SK-N-SH (cell line): ENCODE measurements around the gene ISM1. TPM values are rescaled to one million over a fixed set of nuclear protein-coding genes. Genes with fewer than 3 reads are reported as not detected.

Experiments
- CTCF ChIA-PET: fragments of 300-600, 350-600 bp; formaldehyde crosslinking; extraction: SDS; loops from one replicate; lab custom pipeline; 2021; lab: Yijun Ruan, JAX
- POLR2A ChIA-PET: fragments of 350-600 bp; sonication (Branson Sonifier 250); formaldehyde crosslinking; extraction: SDS; loops from one replicate; lab custom pipeline; 2020; ENCODE audit warnings: antibody characterized with exemption, inconsistent platforms; lab: Yijun Ruan, JAX
- DNase-seq: peaks from one replicate; pipeline ENCODE4 v3.0.0; 2012
- H2AFZ ChIP-seq: fragments of 200-600 bp; sonication (generic); 2 replicates; pipeline ENCODE4 v1.8.1; 2016; ENCODE audit warnings: antibody characterized with exemption, mild to moderate bottlenecking, low read depth
- H3F3A ChIP-seq: fragments of 200-600 bp; sonication (generic); replicated peaks from 2 replicates; pipeline ENCODE3; 2016; ENCODE audit warnings: antibody characterized with exemption, mild to moderate bottlenecking; ENCODE audit not compliant: insufficient read depth
- H3K27ac ChIP-seq, 2 experiments: fragments of 200-500 bp in 1 of 2; fragments of 200-600 bp in 1 of 2; sonication (Bioruptor generic) in 1 of 2; sonication (generic), shearing (Covaris generic) in 1 of 2; 2 replicates each; pipeline versions ENCODE4 v1.5.1 to v1.6.1; 2014 to 2016; ENCODE audit warnings: low read depth in 2 of 2, inconsistent platforms in 1 of 2, low read length in 1 of 2, mild to moderate bottlenecking in 1 of 2, mixed read lengths in 1 of 2
- H3K27me3 ChIP-seq: fragments of 200-600 bp; sonication (generic), shearing (Covaris generic); 2 replicates; pipeline ENCODE4 v1.6.1; 2016; ENCODE audit warnings: mixed run types; ENCODE audit not compliant: insufficient read depth
- H3K36me3 ChIP-seq, 2 experiments: fragments of 200-500 bp in 1 of 2; fragments of 200-600 bp in 1 of 2; sonication (Bioruptor generic) in 1 of 2; sonication (generic) in 1 of 2; replicated peaks in 1 of 2; 2 replicates each; pipeline versions ENCODE3 to v1.5.1; 2014 to 2016; ENCODE audit warnings: low read length in 1 of 2, mild to moderate bottlenecking in 1 of 2; ENCODE audit not compliant: insufficient read depth in 2 of 2, control insufficient read depth in 1 of 2
- H3K4me1 ChIP-seq, 2 experiments: fragments of 200-500 bp in 1 of 2; fragments of 200-600 bp in 1 of 2; sonication (Bioruptor generic) in 1 of 2; sonication (generic), shearing (Covaris generic) in 1 of 2; 2 replicates each; pipeline versions ENCODE4 v1.5.1 to v1.6.1; 2014 to 2016; ENCODE audit warnings: low read depth in 1 of 2, low read length in 1 of 2, mixed run types in 1 of 2; ENCODE audit not compliant: insufficient read depth in 2 of 2, control insufficient read depth in 1 of 2
- H3K4me2 ChIP-seq: fragments of 200-600 bp; sonication (generic), shearing (Covaris generic); 2 replicates; pipeline ENCODE4 v1.6.1; 2017; ENCODE audit warnings: mixed run types
- H3K4me3 ChIP-seq, 2 experiments: fragments of 200-500 bp in 1 of 2; fragments of 200-600 bp in 1 of 2; sonication (Bioruptor generic) in 1 of 2; sonication (generic), shearing (Covaris generic) in 1 of 2; 2 replicates each; pipeline versions ENCODE4 v1.5.1 to v1.8.1; 2014 to 2016; ENCODE audit warnings: low read depth in 2 of 2, inconsistent platforms in 1 of 2, low read length in 1 of 2, mild to moderate bottlenecking in 1 of 2, mixed read lengths in 1 of 2, moderate library complexity in 1 of 2
- H3K79me2 ChIP-seq: fragments of 200-600 bp; sonication (generic); 2 replicates; pipeline ENCODE4 v1.8.1; 2017; ENCODE audit warnings: mild to moderate bottlenecking; ENCODE audit not compliant: insufficient read depth
- H3K9ac ChIP-seq: fragments of 200-600 bp; sonication (generic); 2 replicates; pipeline ENCODE4 v1.6.1; 2017; ENCODE audit warnings: mixed run types
- H3K9me2 ChIP-seq: fragments of 200-600 bp; sonication (generic); 2 replicates; pipeline ENCODE4 v1.6.1; 2017; ENCODE audit warnings: mixed run types
- H3K9me3 ChIP-seq: fragments of 200-600 bp; sonication (generic); 2 replicates; pipeline ENCODE4 v1.6.1; 2017; ENCODE audit warnings: mixed run types, mild to moderate bottlenecking, moderate library complexity
- H4K20me1 ChIP-seq: fragments of 200-600 bp; sonication (generic); 2 replicates; pipeline ENCODE4 v1.6.1; 2017; ENCODE audit warnings: mild to moderate bottlenecking, mixed run types; ENCODE audit not compliant: insufficient read depth
- ELF1 ChIP-seq: IDR thresholded peaks from 2 replicates; pipeline ENCODE4 v1.4.0; 2012
- EP300 ChIP-seq, 2 experiments: IDR thresholded peaks; 2 replicates each; pipeline versions ENCODE4 v1.4.0 to v1.6.1; 2012; ENCODE audit warnings: borderline replicate concordance in 1 of 2, low read depth in 1 of 2, low read length in 1 of 2
- FOXM1 ChIP-seq: IDR thresholded peaks from 2 replicates; pipeline ENCODE4 v1.4.0; 2012; ENCODE audit warnings: low read depth, mild to moderate bottlenecking
- GABPA ChIP-seq: IDR thresholded peaks from 2 replicates; pipeline ENCODE4 v1.4.0; 2012; ENCODE audit warnings: low read depth, mild to moderate bottlenecking
- GATA2 ChIP-seq: sonication (generic); formaldehyde crosslinking; IDR thresholded peaks from 2 replicates; pipeline ENCODE4 v1.5.0; 2020; ENCODE audit warnings: mild to moderate bottlenecking, missing genetic modification reagents
- JUND ChIP-seq: IDR thresholded peaks from 2 replicates; pipeline ENCODE4 v1.4.0; 2012
- MAX ChIP-seq: IDR thresholded peaks from 2 replicates; pipeline ENCODE4 v1.4.0; 2012; ENCODE audit warnings: low read depth
- MXI1 ChIP-seq: IDR thresholded peaks from 2 replicates; pipeline ENCODE4 v1.6.1; 2012; ENCODE audit warnings: mild to moderate bottlenecking, low read depth, low read length, improper control_type of control experiment
- RAD21 ChIP-seq: IDR thresholded peaks from 2 replicates; pipeline ENCODE4 v1.6.1; 2012; ENCODE audit warnings: mild to moderate bottlenecking, low read length
- RFX5 ChIP-seq: IDR thresholded peaks from 2 replicates; pipeline ENCODE4 v1.6.1; 2012; ENCODE audit warnings: mild to moderate bottlenecking, improper control_type of control experiment, low read length
- SIN3A ChIP-seq: IDR thresholded peaks from 2 replicates; pipeline ENCODE4 v1.6.1; 2012; ENCODE audit warnings: low read depth, mild to moderate bottlenecking, low read length, moderate library complexity, borderline replicate concordance
- TAF1 ChIP-seq: IDR thresholded peaks from 2 replicates; pipeline ENCODE4 v1.6.1; 2012; ENCODE audit warnings: low read depth, mild to moderate bottlenecking, low read length, moderate library complexity, borderline replicate concordance
- TEAD4 ChIP-seq: IDR thresholded peaks from 2 replicates; pipeline ENCODE4 v1.4.0; 2012; ENCODE audit warnings: mild to moderate bottlenecking, borderline replicate concordance; ENCODE audit not compliant: insufficient read depth
- WGBS: methylation state at CpG from one replicate; pipeline ENCODE4 v1.1.6; 2017; ENCODE audit warnings: low lambda C conversion rate; 5-methylcytosine and 5-hydroxymethylcytosine counted together
- polyA plus RNA-seq, 3 experiments: library from polyadenylated mRNA; depleted of rRNA; stranded (reverse); fragments of >200 nt; gene quantifications; 2 replicates each; pipeline ENCODE4 v1.2.3, GENCODE V29; 2012
- TF ChIP-seq, protein P1 (sequence below): IDR thresholded peaks from 2 replicates; pipeline ENCODE4 v1.6.1; 2012; ENCODE audit warnings: mild to moderate bottlenecking, low read depth, low read length, moderate library complexity

ISM1 gene
- polyA plus RNA-seq, 1 of the 3 experiments (the other 2 are of a cell fraction) = not detected

DNA sequence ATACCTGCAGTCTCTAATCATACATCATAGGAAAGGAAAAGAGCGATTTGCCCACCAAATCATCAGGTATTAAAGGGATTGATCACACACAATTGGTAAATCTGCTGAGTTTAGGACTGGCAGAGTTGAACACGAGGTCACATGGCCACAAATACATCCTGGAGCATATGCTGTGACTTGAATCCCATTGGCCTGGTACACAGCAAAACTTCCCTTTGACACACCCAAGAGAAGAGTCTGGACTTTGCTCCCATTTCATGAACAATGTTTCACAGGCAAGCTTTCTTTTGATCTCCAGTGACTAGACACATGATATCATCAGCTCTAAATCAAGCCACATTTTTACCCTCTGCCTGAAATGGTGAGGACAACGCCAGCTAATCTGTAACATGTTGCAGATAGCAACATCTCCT, 117.9 kb downstream of the ISM1 start:
- Histone ChIP-seq H3K9me2 (no peaks in the 10 kb centered on the region), H4K20me1 (no peaks in the 10 kb centered on the region), H3K9ac (no peak overlapping the region), H3K9me3 (no peaks in the 10 kb centered on the region), H3K79me2 (no peaks in the 10 kb centered on the region), H3F3A (no peaks in the 10 kb centered on the region), H3K27ac (no peak overlapping the region), H2AFZ (no peak overlapping the region), H3K4me1 (no peaks in the 10 kb centered on the region), H3K4me2 (no peak overlapping the region), H3K36me3 (no peaks in the 10 kb centered on the region), H3K4me3 (no peak overlapping the region), H3K27me3 (no peaks in the 10 kb centered on the region)
- CTCF ChIA-PET = interaction anchor here (2.6 kb wide), 1 partner anchor 207 kb away, joined by 8 read pairs; no protein-coding TSS in a partner anchor
- DNase-seq = no peak
- no peak for TF ChIP-seq EP300 (IDR thresholded peaks at IDR 0.05; ENCODE audit: borderline replicate concordance in 1 of 2, low read depth in 1 of 2, low read length in 1 of 2)
- TF ChIP-seq, protein P1, sequence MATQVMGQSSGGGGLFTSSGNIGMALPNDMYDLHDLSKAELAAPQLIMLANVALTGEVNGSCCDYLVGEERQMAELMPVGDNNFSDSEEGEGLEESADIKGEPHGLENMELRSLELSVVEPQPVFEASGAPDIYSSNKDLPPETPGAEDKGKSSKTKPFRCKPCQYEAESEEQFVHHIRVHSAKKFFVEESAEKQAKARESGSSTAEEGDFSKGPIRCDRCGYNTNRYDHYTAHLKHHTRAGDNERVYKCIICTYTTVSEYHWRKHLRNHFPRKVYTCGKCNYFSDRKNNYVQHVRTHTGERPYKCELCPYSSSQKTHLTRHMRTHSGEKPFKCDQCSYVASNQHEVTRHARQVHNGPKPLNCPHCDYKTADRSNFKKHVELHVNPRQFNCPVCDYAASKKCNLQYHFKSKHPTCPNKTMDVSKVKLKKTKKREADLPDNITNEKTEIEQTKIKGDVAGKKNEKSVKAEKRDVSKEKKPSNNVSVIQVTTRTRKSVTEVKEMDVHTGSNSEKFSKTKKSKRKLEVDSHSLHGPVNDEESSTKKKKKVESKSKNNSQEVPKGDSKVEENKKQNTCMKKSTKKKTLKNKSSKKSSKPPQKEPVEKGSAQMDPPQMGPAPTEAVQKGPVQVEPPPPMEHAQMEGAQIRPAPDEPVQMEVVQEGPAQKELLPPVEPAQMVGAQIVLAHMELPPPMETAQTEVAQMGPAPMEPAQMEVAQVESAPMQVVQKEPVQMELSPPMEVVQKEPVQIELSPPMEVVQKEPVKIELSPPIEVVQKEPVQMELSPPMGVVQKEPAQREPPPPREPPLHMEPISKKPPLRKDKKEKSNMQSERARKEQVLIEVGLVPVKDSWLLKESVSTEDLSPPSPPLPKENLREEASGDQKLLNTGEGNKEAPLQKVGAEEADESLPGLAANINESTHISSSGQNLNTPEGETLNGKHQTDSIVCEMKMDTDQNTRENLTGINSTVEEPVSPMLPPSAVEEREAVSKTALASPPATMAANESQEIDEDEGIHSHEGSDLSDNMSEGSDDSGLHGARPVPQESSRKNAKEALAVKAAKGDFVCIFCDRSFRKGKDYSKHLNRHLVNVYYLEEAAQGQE = no peak
- no peak for TF ChIP-seq MXI1
- TF ChIP-seq GABPA = no peak
- no peak for TF ChIP-seq TAF1
- no peak for TF ChIP-seq SIN3A
- no peak for TF ChIP-seq JUND
- no peak for TF ChIP-seq GATA2
- no peak for TF ChIP-seq FOXM1
- no peak for TF ChIP-seq ELF1
- POLR2A ChIA-PET = no interaction called here
- 17% methylated on average over 3 of the region's 3 CpGs for WGBS

DNA sequence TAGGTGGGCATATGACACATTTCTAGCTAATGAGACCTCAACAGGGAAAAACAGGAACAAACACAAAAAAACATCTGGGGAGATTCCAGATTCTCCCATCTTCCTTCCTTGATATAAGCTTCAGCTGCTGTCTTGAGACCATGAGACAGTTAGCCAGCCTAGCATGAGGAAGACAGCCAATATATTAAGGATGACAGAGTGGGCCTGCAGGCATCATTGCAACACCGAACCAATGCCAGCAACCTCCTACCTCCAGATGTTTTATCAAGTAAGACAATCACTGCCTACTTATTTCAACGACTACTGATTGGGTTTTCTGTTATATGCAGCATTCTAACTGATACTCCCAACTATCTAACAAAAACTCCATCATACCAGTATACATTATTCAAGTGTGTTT, 119.0 kb downstream of the ISM1 start:
- Histone ChIP-seq H3K4me3 (no peak overlapping the region), H4K20me1 (no peaks in the 10 kb centered on the region), H3K27me3 (no peaks in the 10 kb centered on the region), H3K9me3 (no peaks in the 10 kb centered on the region), H3K36me3 (no peaks in the 10 kb centered on the region), H3K79me2 (no peaks in the 10 kb centered on the region), H3K4me1 (no peaks in the 10 kb centered on the region), H3K4me2 (no peak overlapping the region), H3K9ac (no peak overlapping the region), H3F3A (no peaks in the 10 kb centered on the region), H3K27ac (no peak overlapping the region), H2AFZ (no peak overlapping the region), H3K9me2 (no peaks in the 10 kb centered on the region)
- no peak for DNase-seq
- WGBS = 14% methylated on average over 2 of the region's 2 CpGs
- ChIA-PET POLR2A (no interaction called here), CTCF (interaction anchor here (0.9 to 2.6 kb wide), 3 partner anchors 9 to 206 kb away, joined by 3 to 8 read pairs (median 3); no protein-coding TSS in a partner anchor)
- no peak for TF ChIP-seq GATA2
- TF ChIP-seq MAX = no peak
- no peak for TF ChIP-seq GABPA
- TF ChIP-seq TEAD4 = no peak
- no peak for TF ChIP-seq RAD21
- TF ChIP-seq RFX5 = no peak
